ENCODE data around the gene ETV6.

The ETV6 gene

DNA sequence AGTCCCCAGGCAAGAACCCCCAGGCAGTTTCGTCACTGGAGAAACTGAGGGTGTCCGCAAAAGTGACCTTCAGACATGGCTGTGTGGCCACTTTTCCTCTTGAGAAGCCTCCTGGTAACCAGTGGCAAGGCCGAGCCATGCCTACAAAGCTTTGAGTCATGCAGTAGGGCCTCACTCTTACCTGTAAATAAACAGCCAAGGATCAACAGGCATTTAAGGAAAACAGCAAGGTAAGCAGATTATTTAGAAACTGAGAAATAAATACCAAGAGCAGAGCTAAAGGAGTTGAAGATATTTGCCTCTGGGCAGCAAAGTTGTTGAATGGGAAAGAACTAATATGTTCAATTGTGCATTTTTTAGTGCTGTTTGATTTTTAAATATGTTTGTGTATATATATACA lies 280.2 kb downstream of the ETV6 start:
- DNase-seq (ENCODE audit: low read depth): no peak

DNA sequence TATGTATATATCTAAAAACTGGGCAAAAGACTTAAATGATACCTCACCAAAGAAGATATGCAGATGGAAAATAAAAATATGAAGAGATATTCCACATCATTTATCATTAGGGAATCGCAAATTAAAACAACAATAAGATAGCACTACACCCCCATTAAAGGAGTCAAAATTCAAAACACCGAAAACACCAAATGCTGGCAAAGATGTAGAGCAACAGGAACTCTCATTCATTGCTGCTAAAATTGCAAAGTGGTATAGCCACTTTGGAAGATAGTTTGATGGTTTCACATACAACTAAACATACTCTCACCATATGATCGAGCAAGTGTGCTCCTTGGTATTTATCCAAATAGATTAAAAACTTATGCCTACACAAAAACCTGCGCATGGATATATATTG lies 289.7 kb downstream of the ETV6 start:
- no peak for DNase-seq (ENCODE audit: low read depth)

DNA sequence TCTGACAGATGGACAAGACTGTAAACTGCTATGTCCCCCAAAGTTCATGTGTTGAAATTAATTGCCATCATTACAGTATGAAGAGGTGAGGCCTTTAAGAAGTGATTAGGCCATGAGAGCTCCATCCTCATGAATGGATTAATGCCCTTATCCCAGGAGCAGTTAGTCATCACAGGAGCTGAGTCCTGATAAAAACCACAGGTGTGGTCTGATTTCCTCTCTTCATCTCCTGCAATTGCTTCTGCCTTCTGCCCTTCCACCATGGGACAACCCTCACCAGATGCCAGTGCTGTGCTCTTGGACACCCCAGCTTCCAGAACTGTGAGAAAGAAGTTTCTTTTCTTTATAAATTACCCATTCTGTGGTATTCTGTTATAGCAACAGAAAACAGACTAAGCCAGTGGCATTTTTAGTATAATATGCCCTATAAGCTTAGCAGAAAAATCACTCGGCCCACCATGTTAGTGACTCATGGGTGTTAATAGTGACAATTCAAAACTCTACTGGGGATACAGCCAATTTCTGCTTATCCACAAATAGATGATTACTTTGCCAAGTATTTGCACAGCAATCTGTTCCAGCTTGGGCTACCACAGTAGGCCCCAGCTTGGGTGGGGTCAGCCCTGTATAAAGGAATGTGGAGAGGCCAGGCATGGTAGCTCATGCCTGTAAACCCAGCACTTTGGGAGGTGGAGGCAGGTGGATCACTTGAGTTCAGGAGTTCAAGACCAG lies 292.3 kb downstream of the ETV6 start:
- DNase-seq (ENCODE audit: low read depth): peak; percentile 69

DNA sequence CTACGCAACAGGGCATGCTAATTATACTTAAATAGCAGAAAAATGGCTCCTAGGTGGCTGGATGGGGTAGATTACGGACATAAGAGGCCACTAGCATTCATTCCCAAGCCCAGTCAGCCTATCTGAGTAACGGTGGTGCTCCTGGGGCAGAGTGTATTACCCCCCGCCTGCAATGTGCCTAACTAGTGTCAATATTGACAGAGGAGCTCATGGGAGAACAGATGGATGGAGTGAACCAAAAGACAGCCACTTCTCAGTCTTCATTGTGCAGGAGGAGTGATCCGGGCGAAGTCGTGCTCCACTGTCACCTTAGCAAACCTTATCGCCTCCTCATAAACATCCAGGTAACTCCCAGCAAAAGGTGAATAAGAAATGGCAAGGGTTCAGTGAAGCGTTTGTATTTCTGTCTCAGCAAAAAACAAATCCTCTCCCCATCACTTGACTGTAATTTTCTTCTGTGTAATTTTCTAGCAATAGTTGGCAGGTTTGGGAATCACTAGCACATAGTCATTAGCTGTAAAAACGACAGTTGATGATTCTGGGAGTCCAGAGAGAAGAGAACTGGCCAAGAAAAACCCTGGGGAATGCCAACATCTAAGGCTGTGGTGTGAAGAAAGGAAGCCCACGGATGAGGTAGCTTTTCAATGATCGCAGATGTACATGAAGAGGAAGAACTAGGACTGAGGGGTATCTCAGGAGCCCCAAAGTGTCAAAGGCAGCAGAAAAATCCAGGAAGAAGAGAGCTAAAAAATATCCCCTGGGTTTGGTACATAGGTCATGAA lies 294.6 kb downstream of the ETV6 start:
- no peak for DNase-seq (ENCODE audit: low read depth)

All from HS-5 (cell line).